Inferior parietal cortex (tissue), 1 donor: ENCODE results near the gene PDK3.
A peak's percentile ranks its signal among the peaks of the same experiment; 100 is the strongest.

Source experiments
- DNase-seq: peaks from one replicate; pipeline ENCODE4 v3.0.0-alpha.2; 2016; ENCODE audit errors: extremely low spot score

Gene PDK3

GRCh38 chrX:24482823-24483415 lies 17.8 kb downstream of the PDK3 start:
- DNase-seq = no peak

GRCh38 chrX:24483596-24483995 lies 18.5 kb downstream of the PDK3 start:
- no peak for DNase-seq

GRCh38 chrX:24485323-24485722 lies 20.2 kb downstream of the PDK3 start:
- DNase-seq = no peak

- DNase-seq = no peak
Observed at GRCh38 chrX:24485976-24486680, 21.0 kb downstream of the PDK3 start.

GRCh38 chrX:24487571-24487970 lies 22.5 kb downstream of the PDK3 start:
- no peak for DNase-seq

- no peak for DNase-seq
Observed at GRCh38 chrX:24491741-24492140, 26.7 kb downstream of the PDK3 start.

- no peak for DNase-seq
Observed at GRCh38 chrX:24493740-24494581, 28.9 kb downstream of the PDK3 start.

GRCh38 chrX:24494647-24495075 lies 29.6 kb downstream of the PDK3 start:
- no peak for DNase-seq

- no peak for DNase-seq
Observed at GRCh38 chrX:24495700-24496099, 30.6 kb downstream of the PDK3 start.

- DNase-seq = no peak
Observed at GRCh38 chrX:24498181-24498580, 33.1 kb downstream of the PDK3 start.

GRCh38 chrX:24498975-24499374 lies 33.9 kb downstream of the PDK3 start:
- DNase-seq = no peak

GRCh38 chrX:24506082-24506481 lies 41.0 kb downstream of the PDK3 start:
- DNase-seq = no peak

- DNase-seq = no peak
Observed at GRCh38 chrX:24508375-24508774, 43.3 kb downstream of the PDK3 start.

- DNase-seq = no peak
Observed at GRCh38 chrX:24513416-24513815, 48.3 kb downstream of the PDK3 start.

- DNase-seq = peak; percentile 61
Observed at GRCh38 chrX:24515447-24515846, 50.4 kb downstream of the PDK3 start.

- DNase-seq = no peak
Observed at GRCh38 chrX:24520472-24520871, 55.4 kb downstream of the PDK3 start.

GRCh38 chrX:24525455-24525854 lies 60.4 kb downstream of the PDK3 start:
- no peak for DNase-seq

GRCh38 chrX:24526616-24527015 lies 61.5 kb downstream of the PDK3 start:
- DNase-seq = no peak

- no peak for DNase-seq
Observed at GRCh38 chrX:24528605-24529004, 63.5 kb downstream of the PDK3 start.

- DNase-seq = no peak
Observed at GRCh38 chrX:24536551-24536950, 71.5 kb downstream of the PDK3 start.

GRCh38 chrX:24542756-24543155 lies 77.7 kb downstream of the PDK3 start:
- no peak for DNase-seq

GRCh38 chrX:24547961-24548360 lies 82.9 kb downstream of the PDK3 start:
- DNase-seq = no peak

- DNase-seq = no peak
Observed at GRCh38 chrX:24550166-24550565, 85.1 kb downstream of the PDK3 start.
